Spleen (tissue), 11 donors: ENCODE measurements around the gene TIE1. TPM values are rescaled to one million over a fixed set of nuclear protein-coding genes. Genes with fewer than 3 reads are reported as not detected.
A peak's percentile ranks its signal among the peaks of the same experiment; 100 is the strongest.

Source experiments
- DNase-seq: peaks from one replicate; pipeline ENCODE4 v3.0.0-alpha.2; 2020
- H3K27ac ChIP-seq, 8 donors: fragments of 200-600 bp; sonication (generic) in 7 of 8; 1 replicate in 4 of 8; 2 replicates in 4 of 8; pipeline versions ENCODE4 v1.5.0 to v1.8.0; 2016 to 2021; ENCODE audit warnings: inconsistent platforms in 4 of 8, mild to moderate bottlenecking in 4 of 8, moderate library complexity in 1 of 8
- H3K27me3 ChIP-seq, 7 donors: fragments of 200-600 bp; sonication (generic) in 6 of 7; replicated peaks in 1 of 7; 1 replicate in 4 of 7; 2 replicates in 3 of 7; pipeline versions ENCODE4 v1.5.0 to v1.8.0; 2016 to 2021; ENCODE audit warnings: inconsistent platforms in 3 of 7, mild to moderate bottlenecking in 1 of 7
- H3K36me3 ChIP-seq, 6 donors: fragments of 200-600 bp; sonication (generic) in 5 of 6; 1 replicate in 4 of 6; 2 replicates in 2 of 6; pipeline versions ENCODE4 v1.5.0 to v1.8.0; 2016 to 2021; ENCODE audit warnings: inconsistent platforms in 2 of 6
- H3K4me1 ChIP-seq, 6 donors: fragments of 200-600 bp; sonication (generic) in 5 of 6; 1 replicate in 3 of 6; 2 replicates in 3 of 6; pipeline versions ENCODE4 v1.5.0 to v1.8.0; 2016 to 2021; ENCODE audit warnings: inconsistent platforms in 3 of 6
- H3K4me3 ChIP-seq, 8 donors: fragments of 200-600 bp; sonication (generic) in 7 of 8; 1 replicate in 4 of 8; 2 replicates in 4 of 8; pipeline versions ENCODE4 v1.5.0 to v1.8.0; 2016 to 2021; ENCODE audit warnings: inconsistent platforms in 4 of 8, mild to moderate bottlenecking in 4 of 8, moderate library complexity in 2 of 8
- H3K9me3 ChIP-seq, 8 donors: fragments of 200-600 bp; sonication (generic) in 7 of 8; 1 replicate in 4 of 8; 2 replicates in 4 of 8; pipeline versions ENCODE4 v1.5.0 to v1.8.0; 2016 to 2021; ENCODE audit warnings: inconsistent platforms in 4 of 8
- POLR2A ChIP-seq, 3 donors: fragments of 450-650 bp; IDR thresholded peaks; one replicate each; pipeline ENCODE4 v1.5.1; 2017; ENCODE audit warnings: antibody characterized with exemption in 3 of 3, mild to moderate bottlenecking in 1 of 3
- POLR2AphosphoS5 ChIP-seq, 3 donors: sonication (generic); formaldehyde crosslinking; IDR thresholded peaks; one replicate each; pipeline ENCODE4 v1.5.1; 2017; ENCODE audit warnings: antibody characterized with exemption in 3 of 3
- WGBS, 5 donors: extraction: QIAGEN DNeasy Blood & Tissue Kit in 3 of 5; methylation state at CpG; one replicate each; pipeline versions ENCODE4 v1.1.5 to v1.1.7; 2013 to 2018; 5-methylcytosine and 5-hydroxymethylcytosine counted together
- intact Hi-C: fragments of 100-400 bp; cut with DNase I; formaldehyde crosslinking; loops from one replicate; pipeline ENCODE4 v1.15.0; 2023; ENCODE audit warnings: low total_unique reads
- polyA plus RNA-seq, 3 donors: library from polyadenylated mRNA; stranded (reverse); fragments of 200-250 nt; gene quantifications; one replicate each; pipeline ENCODE4 v1.2.1, GENCODE V29; 2013
- total RNA-seq, 7 donors: library from RNA; depleted of rRNA in 3 of 7; stranded (reverse); fragments of >200 nt in 3 of 7; fragmentation: NEBNext Ultra II Directional in 4 of 7; extraction: Animal tissue kit (Norgen Biotek cat#: 25700) in 4 of 7; gene quantifications; one replicate each; pipeline versions ENCODE4 v1.1.0 to v1.2.1, GENCODE V29; 2016 to 2021
- TF ChIP-seq, protein P1 (sequence below), 11 experiments: fragments of 200-600 bp in 7 of 11; fragments of 450-650 bp in 4 of 11; sonication (generic) in 4 of 11; IDR thresholded peaks in 8 of 11; conservative IDR thresholded peaks in 3 of 11; 1 replicate in 7 of 11; 2 replicates in 4 of 11; pipeline versions ENCODE4 v1.4.0 to v1.8.0; 2016 to 2021; ENCODE audit warnings: antibody characterized with exemption in 11 of 11, inconsistent platforms in 4 of 11, mild to moderate bottlenecking in 1 of 11
- donor health status: healthy with polysubstance abuse.
- donor health status: DM: no; HTN: no; CAD: no; lungs with moderate emphysema.
- donor health status: DM: no; HTN: no; CAD: no.
- donor health status: Bipolar disorder and iron deficiency.
- donor health status: healthy.
- donor health status: DM: no; HTN: no; CAD: no.
- donor health status: DM: yes; HTN: yes; CAD: no.

Gene TIE1
- total and polyA plus RNA-seq, 10 donors, result 4.9 to 81.8 (median 55.7) TPM

DNA sequence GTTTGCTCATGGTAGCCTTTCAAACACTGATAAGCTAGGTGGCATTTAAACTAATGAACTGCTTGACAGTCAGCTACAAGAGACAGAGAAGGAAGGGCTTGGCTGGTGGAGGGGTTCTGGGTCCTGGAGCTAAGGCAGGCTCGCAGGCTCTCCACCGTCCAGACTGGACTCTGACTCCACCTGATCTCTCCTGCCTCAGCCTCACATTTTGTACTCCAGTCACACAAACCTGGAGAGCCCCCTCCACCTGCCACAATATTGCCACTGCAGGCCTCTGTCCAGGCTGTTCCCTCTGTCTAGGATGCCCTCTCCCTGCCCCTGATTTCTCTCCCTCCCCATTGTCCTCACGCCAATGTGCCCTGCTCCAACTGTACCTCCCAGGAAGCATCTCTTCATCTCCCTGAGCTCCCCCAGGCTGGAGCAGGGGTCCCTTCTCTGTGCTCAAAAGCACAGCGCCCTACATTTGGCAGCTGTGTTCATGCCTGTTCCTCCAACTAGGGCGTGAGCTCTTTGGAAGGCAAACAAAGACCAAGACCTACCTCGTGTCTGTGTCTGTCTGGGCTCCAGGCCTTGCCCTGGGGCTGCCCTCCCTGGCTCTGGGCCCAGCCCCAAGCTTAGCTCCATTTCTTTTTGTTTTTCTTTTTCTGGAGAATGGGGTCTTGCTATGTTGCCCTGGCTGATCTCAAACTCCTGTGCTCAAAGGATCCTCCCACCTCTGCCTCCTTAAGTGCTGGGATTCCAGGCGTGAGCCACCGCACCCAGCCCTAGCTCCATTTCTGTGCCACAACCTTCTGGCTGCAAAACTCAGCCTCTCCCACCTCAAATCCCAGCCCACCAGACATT, 2.9 kb downstream of the TIE1 start:
- H3K36me3 ChIP-seq, result peaks cover 0 to 16% (median 0%) of the 10 kb centered on the region in 6 donors
- no peaks in the 10 kb centered on the region for H3K27me3 ChIP-seq
- 64 to 84% (median 76%) methylated on average over 8 of the region's 8 CpGs for WGBS, 5 donors
- peak; percentile 31 for DNase-seq
- TF ChIP-seq POLR2AphosphoS5 (IDR thresholded peaks at IDR 0.05) (no peak), POLR2A (IDR thresholded peaks at IDR 0.05) (no peak)
- TF ChIP-seq, protein P1, sequence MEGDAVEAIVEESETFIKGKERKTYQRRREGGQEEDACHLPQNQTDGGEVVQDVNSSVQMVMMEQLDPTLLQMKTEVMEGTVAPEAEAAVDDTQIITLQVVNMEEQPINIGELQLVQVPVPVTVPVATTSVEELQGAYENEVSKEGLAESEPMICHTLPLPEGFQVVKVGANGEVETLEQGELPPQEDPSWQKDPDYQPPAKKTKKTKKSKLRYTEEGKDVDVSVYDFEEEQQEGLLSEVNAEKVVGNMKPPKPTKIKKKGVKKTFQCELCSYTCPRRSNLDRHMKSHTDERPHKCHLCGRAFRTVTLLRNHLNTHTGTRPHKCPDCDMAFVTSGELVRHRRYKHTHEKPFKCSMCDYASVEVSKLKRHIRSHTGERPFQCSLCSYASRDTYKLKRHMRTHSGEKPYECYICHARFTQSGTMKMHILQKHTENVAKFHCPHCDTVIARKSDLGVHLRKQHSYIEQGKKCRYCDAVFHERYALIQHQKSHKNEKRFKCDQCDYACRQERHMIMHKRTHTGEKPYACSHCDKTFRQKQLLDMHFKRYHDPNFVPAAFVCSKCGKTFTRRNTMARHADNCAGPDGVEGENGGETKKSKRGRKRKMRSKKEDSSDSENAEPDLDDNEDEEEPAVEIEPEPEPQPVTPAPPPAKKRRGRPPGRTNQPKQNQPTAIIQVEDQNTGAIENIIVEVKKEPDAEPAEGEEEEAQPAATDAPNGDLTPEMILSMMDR (IDR thresholded peaks at IDR 0.05 in 8 of 11, conservative IDR thresholded peaks at IDR 0.05 in 3 of 11), result no peak
- H3K4me3 ChIP-seq, result peak overlapping the region in 1 of 8 donors; percentile 59
- intact Hi-C loops, result no loop called here
- peaks cover 0 to 43% (median 16%) of the 10 kb centered on the region in 6 donors for H3K4me1 ChIP-seq
- H3K9me3 ChIP-seq, result no peaks in the 10 kb centered on the region
- peak overlapping the region in 3 of 8 donors; percentile 1 to 27 (median 27) for H3K27ac ChIP-seq

DNA sequence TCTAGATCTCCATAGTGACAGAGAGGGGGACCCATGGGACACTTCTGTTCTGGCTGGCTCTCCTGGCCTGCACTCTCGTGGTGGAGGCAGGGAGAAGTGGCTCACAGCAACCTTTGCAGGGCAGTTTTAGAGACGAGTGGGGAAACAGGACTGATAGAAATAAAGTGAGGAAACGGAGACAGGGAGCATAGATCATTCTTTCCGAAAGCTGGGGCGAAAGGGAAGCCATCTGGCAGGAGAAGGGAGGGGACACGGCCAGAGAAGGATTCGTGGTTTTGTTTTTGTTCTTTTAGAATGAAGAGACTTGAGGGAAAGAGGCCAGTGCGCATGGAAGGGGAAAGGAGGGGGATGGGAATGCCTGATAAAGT, 3.5 kb downstream of the TIE1 start:
- H3K36me3 ChIP-seq, result peaks cover 0 to 16% (median 0%) of the 10 kb centered on the region in 6 donors
- TF ChIP-seq, protein P1 (IDR thresholded peaks at IDR 0.05 in 8 of 11, conservative IDR thresholded peaks at IDR 0.05 in 3 of 11), result no peak
- TF ChIP-seq POLR2AphosphoS5 (IDR thresholded peaks at IDR 0.05) (no peak), POLR2A (IDR thresholded peaks at IDR 0.05) (no peak)
- peak overlapping the region in 2 of 8 donors; percentile 4 to 59 for H3K4me3 ChIP-seq
- peak overlapping the region in 3 of 8 donors; percentile 1 to 27 (median 27) for H3K27ac ChIP-seq
- H3K4me1 ChIP-seq, result peaks cover 0 to 45% (median 16%) of the 10 kb centered on the region in 6 donors
- DNase-seq, result peak; percentile 41
- 15 to 34% (median 27%) methylated on average over 7 to 8 of the region's 8 CpGs for WGBS, 5 donors
- no peaks in the 10 kb centered on the region for H3K9me3 ChIP-seq
- intact Hi-C loops, result no loop called here
- H3K27me3 ChIP-seq, result no peaks in the 10 kb centered on the region

GRCh38 chr1:43304771-43305300, 4.1 kb downstream of the TIE1 start:
- H3K4me1 ChIP-seq, result peaks cover 0 to 50% (median 16%) of the 10 kb centered on the region in 6 donors
- H3K27ac ChIP-seq, result peak overlapping the region in 1 of 8 donors; percentile 27
- no peaks in the 10 kb centered on the region for H3K27me3 ChIP-seq
- TF ChIP-seq POLR2A (IDR thresholded peaks at IDR 0.05) (no peak), POLR2AphosphoS5 (IDR thresholded peaks at IDR 0.05) (no peak)
- TF ChIP-seq, protein P1 (IDR thresholded peaks at IDR 0.05 in 8 of 11, conservative IDR thresholded peaks at IDR 0.05 in 3 of 11), result no peak
- DNase-seq, result peak; percentile 63
- H3K36me3 ChIP-seq, result peaks cover 0 to 21% (median 0%) of the 10 kb centered on the region in 6 donors
- peak overlapping the region in 2 of 8 donors; percentile 4 to 59 for H3K4me3 ChIP-seq
- intact Hi-C loops, result no loop called here
- no peaks in the 10 kb centered on the region for H3K9me3 ChIP-seq
- 83 to 94% (median 88%) methylated on average over 31 to 46 of the region's 46 CpGs for WGBS, 5 donors

DNA sequence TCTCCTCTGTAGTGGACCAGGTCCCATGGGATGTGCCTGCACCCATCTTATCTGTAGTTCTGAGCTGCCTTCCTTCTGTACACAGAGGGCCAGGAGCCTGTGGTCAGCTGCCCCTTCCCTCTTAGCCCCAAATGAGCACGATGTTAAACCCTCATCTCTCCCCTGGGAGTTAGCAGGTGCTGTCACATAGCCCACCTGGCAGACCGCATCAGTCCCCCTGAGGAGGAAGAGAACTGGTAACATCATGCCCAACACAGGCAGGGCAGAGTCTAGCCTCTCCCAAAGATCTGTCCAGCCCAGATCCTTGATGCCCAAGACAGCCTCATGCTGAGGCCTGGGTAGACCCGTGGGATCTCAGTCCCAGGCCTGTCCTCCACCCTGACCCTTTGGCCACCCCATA, 4.7 kb downstream of the TIE1 start:
- 59 to 78% (median 71%) methylated on average over 2 to 3 of the region's 3 CpGs for WGBS, 5 donors
- no peaks in the 10 kb centered on the region for H3K27me3 ChIP-seq
- H3K4me1 ChIP-seq, result peaks cover 0 to 50% (median 18%) of the 10 kb centered on the region in 6 donors
- intact Hi-C loops, result no loop called here
- H3K27ac ChIP-seq, result no peak overlapping the region
- peaks cover 0 to 21% (median 0%) of the 10 kb centered on the region in 6 donors for H3K36me3 ChIP-seq
- H3K9me3 ChIP-seq, result no peaks in the 10 kb centered on the region
- H3K4me3 ChIP-seq, result no peak overlapping the region
- DNase-seq, result peak; percentile 30
- TF ChIP-seq POLR2A (IDR thresholded peaks at IDR 0.05) (no peak), POLR2AphosphoS5 (IDR thresholded peaks at IDR 0.05) (no peak)
- TF ChIP-seq, protein P1 (IDR thresholded peaks at IDR 0.05 in 8 of 11, conservative IDR thresholded peaks at IDR 0.05 in 3 of 11), result no peak
